H1 (cell line): Measurements from ENCODE around the gene CHMP4B. TPM values are rescaled to one million over a fixed set of nuclear protein-coding genes. Genes with fewer than 3 reads are reported as not detected.

Experiments
- CTCF ChIA-PET: fragments of 300-600 bp; sonication (Branson Sonifier 250); formaldehyde crosslinking; loops from one replicate; lab custom pipeline; 2021; ENCODE audit not compliant: partially characterized antibody; lab: Charles Lee
- POLR2A ChIA-PET: fragments of 300-600 bp; sonication (Branson Sonifier 250); formaldehyde crosslinking; loops from one replicate; lab custom pipeline; 2021; ENCODE audit warnings: inconsistent platforms; ENCODE audit not compliant: partially characterized antibody; lab: Charles Lee
- DNase-seq, 2 experiments: peaks; one replicate each; pipeline versions ENCODE4 v3.0.0 to v3.0.0-alpha.2; 2010 to 2022; ENCODE audit warnings: low spot score in 2 of 2, low read depth in 1 of 2, mixed read lengths in 1 of 2
- FAIRE-seq: peaks from 2 replicates; lab custom pipeline; 2011; peaks lifted over from hg19 to GRCh38; lab: Jason Lieb, UNC
- H2AFZ ChIP-seq: 2 replicates; pipeline ENCODE4 v1.8.1; 2012; ENCODE audit warnings: low read length, inconsistent platforms
- H2AK5ac ChIP-seq: 2 replicates; pipeline ENCODE4 v1.6.1; 2013; ENCODE audit warnings: low read depth, low read length
- H2BK120ac ChIP-seq: replicated peaks from 2 replicates; pipeline ENCODE3; 2013; ENCODE audit warnings: low read depth, low read length, inconsistent platforms
- H2BK12ac ChIP-seq: 2 replicates; pipeline ENCODE4 v1.6.1; 2013; ENCODE audit warnings: low read depth, low read length
- H2BK15ac ChIP-seq: 2 replicates; pipeline ENCODE4 v1.6.1; 2013; ENCODE audit warnings: low read length
- H2BK20ac ChIP-seq: 2 replicates; pipeline ENCODE4 v1.6.1; 2013; ENCODE audit warnings: low read length
- H2BK5ac ChIP-seq: 2 replicates; pipeline ENCODE4 v1.6.1; 2013; ENCODE audit warnings: low read depth, low read length
- H3K14ac ChIP-seq: 2 replicates; pipeline ENCODE4 v1.6.1; 2013; ENCODE audit warnings: inconsistent platforms; ENCODE audit not compliant: insufficient read length
- H3K18ac ChIP-seq: 2 replicates; pipeline ENCODE4 v1.6.1; 2013; ENCODE audit warnings: low read length; ENCODE audit errors: extremely low read depth
- H3K23ac ChIP-seq: 2 replicates; pipeline ENCODE4 v1.6.1; 2013; ENCODE audit warnings: inconsistent platforms; ENCODE audit not compliant: insufficient read length
- H3K23me2 ChIP-seq: 2 replicates; pipeline ENCODE4 v1.6.1; 2013; ENCODE audit warnings: low read depth, low read length
- H3K27ac ChIP-seq: 2 replicates; pipeline ENCODE4 v1.6.1; 2011; ENCODE audit warnings: low read depth, low read length, inconsistent platforms
- H3K27me3 ChIP-seq, 4 experiments: replicated peaks in 1 of 4; 1 replicate in 1 of 4; 2 replicates in 3 of 4; pipeline versions ENCODE4 v1.6.1 to v1.8.1; 2011 to 2013; ENCODE audit warnings: low read length in 3 of 4, mild to moderate bottlenecking in 3 of 4, inconsistent platforms in 2 of 4, mixed read lengths in 2 of 4, moderate library complexity in 1 of 4; ENCODE audit not compliant: control insufficient read depth in 3 of 4, insufficient read depth in 3 of 4; ENCODE audit errors: extremely low read depth in 1 of 4
- H3K36me3 ChIP-seq, 4 experiments: 2 replicates each; pipeline versions ENCODE4 v1.6.1 to v1.8.1; 2011 to 2013; ENCODE audit warnings: mild to moderate bottlenecking in 4 of 4, low read length in 3 of 4, moderate library complexity in 2 of 4, control low read depth in 1 of 4, inconsistent platforms in 1 of 4; ENCODE audit not compliant: insufficient read depth in 4 of 4, control insufficient read depth in 2 of 4
- H3K4ac ChIP-seq: replicated peaks from 2 replicates; pipeline ENCODE3; 2013; ENCODE audit warnings: low read length, low read depth, mixed read lengths, inconsistent platforms; ENCODE audit not compliant: insufficient read length
- H3K4me1 ChIP-seq, 4 experiments: replicated peaks in 1 of 4; 1 replicate in 1 of 4; 2 replicates in 3 of 4; pipeline versions ENCODE4 v1.6.1 to v1.8.1; 2011 to 2013; ENCODE audit warnings: low read length in 3 of 4, inconsistent platforms in 2 of 4, mixed read lengths in 1 of 4; ENCODE audit not compliant: insufficient read depth in 4 of 4, control insufficient read depth in 3 of 4
- H3K4me2 ChIP-seq, 2 experiments: 2 replicates each; pipeline versions ENCODE4 v1.6.1 to v1.8.1; 2011 to 2013; ENCODE audit warnings: low read depth in 2 of 2, low read length in 2 of 2, control low read depth in 1 of 2, inconsistent platforms in 1 of 2, mild to moderate bottlenecking in 1 of 2; ENCODE audit not compliant: insufficient read depth in 1 of 2
- H3K4me3 ChIP-seq, 4 experiments: fragments of 200-600, 300-600 bp in 1 of 4; sonication (generic), shearing (Covaris generic), sonication (Bioruptor Twin) in 1 of 4; 2 replicates each; pipeline versions ENCODE4 v1.5.1 to v1.8.1; 2011 to 2016; ENCODE audit warnings: low read length in 4 of 4, low read depth in 3 of 4, control low read depth in 2 of 4, inconsistent platforms in 2 of 4, mild to moderate bottlenecking in 2 of 4, mixed read lengths in 1 of 4, moderate library complexity in 1 of 4; ENCODE audit not compliant: insufficient read depth in 2 of 4; ENCODE audit errors: extremely low read depth in 1 of 4
- H3K56ac ChIP-seq: replicated peaks from 2 replicates; pipeline ENCODE3; 2013; ENCODE audit warnings: low read depth, mild to moderate bottlenecking, mixed read lengths, low read length, inconsistent platforms; ENCODE audit not compliant: insufficient read length
- H3K79me1 ChIP-seq: 2 replicates; pipeline ENCODE4 v1.6.1; 2013; ENCODE audit warnings: low read depth, low read length, control low read depth
- H3K79me2 ChIP-seq, 2 experiments: 2 replicates each; pipeline versions ENCODE4 v1.6.1 to v1.8.1; 2012 to 2013; ENCODE audit warnings: low read length in 2 of 2, mild to moderate bottlenecking in 2 of 2, inconsistent platforms in 1 of 2; ENCODE audit not compliant: insufficient read depth in 2 of 2, control insufficient read depth in 1 of 2
- H3K9ac ChIP-seq, 4 experiments: replicated peaks in 1 of 4; 1 replicate in 1 of 4; 2 replicates in 3 of 4; pipeline versions ENCODE4 v1.6.1 to v1.8.1; 2011 to 2013; ENCODE audit warnings: low read depth in 3 of 4, low read length in 3 of 4, control low read depth in 2 of 4, mild to moderate bottlenecking in 2 of 4, moderate library complexity in 2 of 4, inconsistent platforms in 1 of 4; ENCODE audit errors: extremely low read depth in 1 of 4
- H3K9me3 ChIP-seq, 2 experiments: 2 replicates each; pipeline versions ENCODE4 v1.6.1 to v1.8.1; 2012 to 2013; ENCODE audit warnings: mild to moderate bottlenecking in 2 of 2, moderate library complexity in 2 of 2, control low read depth in 1 of 2, inconsistent platforms in 1 of 2, low read depth in 1 of 2, low read length in 1 of 2, mixed read lengths in 1 of 2; ENCODE audit not compliant: insufficient read depth in 2 of 2
- H4K20me1 ChIP-seq, 2 experiments: replicated peaks in 1 of 2; 2 replicates each; pipeline versions ENCODE3 to v1.8.1; 2011 to 2013; ENCODE audit warnings: inconsistent platforms in 2 of 2, low read length in 2 of 2, mild to moderate bottlenecking in 1 of 2; ENCODE audit not compliant: insufficient read depth in 2 of 2, control insufficient read depth in 1 of 2
- H4K5ac ChIP-seq: 2 replicates; pipeline ENCODE4 v1.6.1; 2013; ENCODE audit warnings: low read length, low read depth, mixed read lengths, inconsistent platforms; ENCODE audit not compliant: insufficient read length
- H4K8ac ChIP-seq: 2 replicates; pipeline ENCODE4 v1.8.0; 2013; ENCODE audit warnings: mild to moderate bottlenecking, moderate library complexity, low read length, inconsistent platforms; ENCODE audit not compliant: insufficient read depth; ENCODE audit errors: extremely low read depth
- H4K91ac ChIP-seq: replicated peaks from 2 replicates; pipeline ENCODE3; 2013; ENCODE audit warnings: low read length, mixed read lengths, inconsistent platforms; ENCODE audit not compliant: insufficient read length
- ASH2L ChIP-seq: fragments of 200-600, 300-600 bp; sonication (generic); IDR thresholded peaks from one replicate; pipeline ENCODE4 v1.7.1; 2017; ENCODE audit warnings: low read length
- CEBPB ChIP-seq: IDR thresholded peaks from 2 replicates; pipeline ENCODE4 v1.6.1; 2012; ENCODE audit warnings: low read depth, low read length
- GTF2F1 ChIP-seq: IDR thresholded peaks from 2 replicates; pipeline ENCODE4 v1.6.1; 2012; ENCODE audit warnings: low read depth, low read length, improper control_type of control experiment, borderline replicate concordance
- HDAC6 ChIP-seq: IDR thresholded peaks from one replicate; pipeline ENCODE4 v1.7.1; 2012; ENCODE audit warnings: low read depth, mild to moderate bottlenecking, inconsistent platforms, low read length, moderate library complexity
- JUND ChIP-seq: IDR thresholded peaks from 2 replicates; pipeline ENCODE4 v1.6.1; 2011; ENCODE audit warnings: mild to moderate bottlenecking, improper control_type of control experiment, low read length
- PHF8 ChIP-seq: fragments of 200-600 bp; sonication (generic); conservative IDR thresholded peaks from 2 replicates; pipeline ENCODE4 v1.7.1; 2012; ENCODE audit warnings: low read depth, mild to moderate bottlenecking, inconsistent platforms, low read length, moderate library complexity
- RFX5 ChIP-seq: IDR thresholded peaks from 2 replicates; pipeline ENCODE4 v1.6.1; 2011; ENCODE audit warnings: low read depth, low read length, improper control_type of control experiment, borderline replicate concordance
- SIN3A ChIP-seq, 2 experiments: IDR thresholded peaks in 1 of 2; conservative IDR thresholded peaks in 1 of 2; 2 replicates each; pipeline ENCODE4 v1.6.1; 2011 to 2012; ENCODE audit warnings: low read length in 2 of 2, improper control_type of control experiment in 1 of 2, low read depth in 1 of 2, mild to moderate bottlenecking in 1 of 2
- SIRT6 ChIP-seq: IDR thresholded peaks from one replicate; pipeline ENCODE4 v1.7.1; 2012; ENCODE audit warnings: low read length, inconsistent platforms
- SRF ChIP-seq: IDR thresholded peaks from 2 replicates; pipeline ENCODE4 v1.6.1; 2011; ENCODE audit warnings: mild to moderate bottlenecking, low read depth, low read length, moderate library complexity
- TAF7 ChIP-seq: optimal IDR thresholded peaks from 2 replicates; pipeline ENCODE3; 2011; ENCODE audit warnings: low read depth, mild to moderate bottlenecking, inconsistent platforms, low read length, moderate library complexity, borderline replicate concordance
- WGBS, 2 experiments: shearing (Covaris generic) in 1 of 2; methylation state at CpG; one replicate each; pipeline versions ENCODE4 v1.1.6 to v1.1.7; 2013 to 2015; ENCODE audit warnings: low lambda C conversion rate in 2 of 2, mixed read lengths in 2 of 2, inconsistent platforms in 1 of 2, low coverage in 1 of 2, missing lambda C conversion rate in 1 of 2; ENCODE audit not compliant: insufficient replicate concordance in 2 of 2, insufficient coverage in 1 of 2, insufficient read length in 1 of 2; ENCODE audit errors: extremely low coverage in 1 of 2, missing lambda C conversion rate in 1 of 2; 5-methylcytosine and 5-hydroxymethylcytosine counted together
- polyA plus RNA-seq, 7 experiments: library from polyadenylated mRNA; depleted of rRNA in 3 of 7; stranded (reverse) in 5 of 7; unstranded in 2 of 7; fragments of >200 nt in 5 of 7; fragments of 200-250 nt in 2 of 7; gene quantifications; 1 replicate in 5 of 7; 2 replicates in 1 of 7; 4 replicates in 1 of 7; pipeline versions ENCODE4 v1.2.1 to v1.2.3, GENCODE V29; 2011 to 2013; ENCODE audit warnings: missing spikeins in 2 of 7, mixed read lengths in 2 of 7
- total RNA-seq: library from RNA; stranded (reverse); fragmentation: NEBNext Ultra II Directional; extraction: Animal tissue kit (Norgen Biotek cat#: 25700); gene quantifications from 2 replicates; pipeline ENCODE4 v1.2.1, GENCODE V29; 2021
- TF ChIP-seq, protein P1 (sequence below), 3 experiments: IDR thresholded peaks; 1 replicate in 2 of 3; 2 replicates in 1 of 3; pipeline versions ENCODE4 v1.5.1 to v1.6.1; 2011; ENCODE audit warnings: low read length in 3 of 3, mild to moderate bottlenecking in 3 of 3, inconsistent platforms in 2 of 3, low read depth in 1 of 3, moderate library complexity in 1 of 3; ENCODE audit not compliant: insufficient read depth in 1 of 3; ENCODE audit errors: control extremely low read depth in 1 of 3

The CHMP4B gene
- total and polyA plus RNA-seq, 2 of the 8 experiments (the other 6 are each of a cell fraction or from before 2014, with no cell fraction given) = 38.6 to 66.3 TPM

DNA sequence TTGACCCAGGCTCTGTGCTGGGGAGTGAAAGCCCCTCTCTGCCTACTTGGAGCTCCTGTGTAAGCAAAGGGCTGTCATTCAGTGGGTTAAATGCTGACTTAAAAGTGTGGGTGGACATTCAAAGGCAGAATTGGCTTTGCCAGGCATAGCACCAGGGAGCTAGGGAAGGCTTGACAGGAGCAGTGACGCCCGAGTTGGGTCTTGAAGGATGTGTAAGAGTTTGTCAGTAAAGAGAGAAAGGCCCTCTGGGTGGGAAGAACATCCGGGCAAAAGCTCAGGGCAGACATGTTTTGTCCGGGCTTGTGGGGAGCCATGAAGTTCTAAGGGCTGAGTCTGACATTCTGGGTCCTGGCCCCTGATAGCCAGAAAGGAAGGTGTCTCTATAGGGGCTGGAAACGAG is 27.9 kb upstream of the CHMP4B start:
- Histone ChIP-seq H2BK15ac (no peak overlapping the region), H3K79me2 (no peaks in the 10 kb centered on the region), H2AFZ (no peak overlapping the region), H4K20me1 (no peaks in the 10 kb centered on the region), H4K8ac (no peak overlapping the region), H3K23me2 (no peaks in the 10 kb centered on the region), H3K4ac (no peak overlapping the region), H3K36me3 (no peaks in the 10 kb centered on the region), H2BK12ac (no peak overlapping the region), H3K4me2 (no peak overlapping the region), H3K4me1 (peaks cover 0 to 3% (median 1%) of the 10 kb centered on the region in 4 experiments; a peak in 3 of 7 replicates), H3K27me3 (no peaks in the 10 kb centered on the region), H2AK5ac (no peak overlapping the region), H4K5ac (no peak overlapping the region), H3K56ac (no peak overlapping the region), H3K14ac (no peak overlapping the region), H2BK5ac (no peak overlapping the region), H3K18ac (no peak overlapping the region), H3K27ac (no peak overlapping the region), H2BK120ac (no peak overlapping the region), H4K91ac (no peak overlapping the region), H3K9ac (no peak overlapping the region), H3K9me3 (no peaks in the 10 kb centered on the region), H3K23ac (no peak overlapping the region), H3K79me1 (no peaks in the 10 kb centered on the region), H2BK20ac (no peak overlapping the region), H3K4me3 (no peak overlapping the region)
- ChIA-PET CTCF (interaction anchor here (1.1 kb wide), 1 partner anchor 9 kb away, joined by 4 read pairs; no protein-coding TSS in a partner anchor), POLR2A (interaction anchor here (0.9 to 1.2 kb wide), 2 partner anchors 9 to 23 kb away, joined by 4 read pairs; no protein-coding TSS in a partner anchor)
- DNase-seq = no peak
- no peak for FAIRE-seq
- WGBS, 2 experiments = 85% methylated on average over 5 of the region's 5 CpGs; no CpG with 5 or more reads in 1 of the 2 experiments
- no peak for TF ChIP-seq GTF2F1
- TF ChIP-seq TAF7 = no peak
- no peak for TF ChIP-seq RFX5
- TF ChIP-seq JUND = no peak
- TF ChIP-seq, protein P1, sequence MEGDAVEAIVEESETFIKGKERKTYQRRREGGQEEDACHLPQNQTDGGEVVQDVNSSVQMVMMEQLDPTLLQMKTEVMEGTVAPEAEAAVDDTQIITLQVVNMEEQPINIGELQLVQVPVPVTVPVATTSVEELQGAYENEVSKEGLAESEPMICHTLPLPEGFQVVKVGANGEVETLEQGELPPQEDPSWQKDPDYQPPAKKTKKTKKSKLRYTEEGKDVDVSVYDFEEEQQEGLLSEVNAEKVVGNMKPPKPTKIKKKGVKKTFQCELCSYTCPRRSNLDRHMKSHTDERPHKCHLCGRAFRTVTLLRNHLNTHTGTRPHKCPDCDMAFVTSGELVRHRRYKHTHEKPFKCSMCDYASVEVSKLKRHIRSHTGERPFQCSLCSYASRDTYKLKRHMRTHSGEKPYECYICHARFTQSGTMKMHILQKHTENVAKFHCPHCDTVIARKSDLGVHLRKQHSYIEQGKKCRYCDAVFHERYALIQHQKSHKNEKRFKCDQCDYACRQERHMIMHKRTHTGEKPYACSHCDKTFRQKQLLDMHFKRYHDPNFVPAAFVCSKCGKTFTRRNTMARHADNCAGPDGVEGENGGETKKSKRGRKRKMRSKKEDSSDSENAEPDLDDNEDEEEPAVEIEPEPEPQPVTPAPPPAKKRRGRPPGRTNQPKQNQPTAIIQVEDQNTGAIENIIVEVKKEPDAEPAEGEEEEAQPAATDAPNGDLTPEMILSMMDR (IDR thresholded peaks at IDR 0.05; ENCODE audit: control extremely low read depth in 1 of 3, insufficient read depth in 1 of 3, low read depth in 1 of 3, low read length in 3 of 3) = no peak
- TF ChIP-seq SRF = no peak
- TF ChIP-seq PHF8 = no peak
- TF ChIP-seq SIRT6 = no peak
- TF ChIP-seq SIN3A (conservative IDR thresholded peaks at IDR 0.05 in 1 of 2, IDR thresholded peaks at IDR 0.05 in 1 of 2; ENCODE audit: low read depth in 1 of 2, low read length in 2 of 2) = no peak
- no peak for TF ChIP-seq CEBPB
- no peak for TF ChIP-seq ASH2L
- TF ChIP-seq HDAC6 = no peak
